GM12878 (cell line): ENCODE data around the gene GMCL2. TPM values are rescaled to one million over a fixed set of nuclear protein-coding genes. Genes with fewer than 3 reads are reported as not detected.

Source experiments
- BMI1 ChIP-seq: fragments of 450-650 bp; IDR thresholded peaks from 2 replicates; pipeline ENCODE4 v1.6.1; 2016; ENCODE audit warnings: mild to moderate bottlenecking, moderate library complexity, borderline replicate concordance
- CBX5 ChIP-seq: sonication (generic); IDR thresholded peaks from 2 replicates; pipeline ENCODE4 v1.6.1; 2016; ENCODE audit warnings: low read depth, moderate library complexity, mild to moderate bottlenecking, inconsistent platforms
- CEBPZ ChIP-seq: fragments of 150-350 bp; IDR thresholded peaks from 2 replicates; pipeline ENCODE4 v1.6.1; 2016; ENCODE audit warnings: low read depth, low read length
- CREB1 ChIP-seq: IDR thresholded peaks from 2 replicates; pipeline ENCODE4 v1.6.1; 2012; ENCODE audit warnings: low read depth, mild to moderate bottlenecking, inconsistent platforms
- FOXM1 ChIP-seq: IDR thresholded peaks from 2 replicates; pipeline ENCODE4 v1.6.1; 2012; ENCODE audit warnings: low read depth, mild to moderate bottlenecking, inconsistent platforms, low read length, moderate library complexity
- IRF4 ChIP-seq: IDR thresholded peaks from 2 replicates; pipeline ENCODE4 v1.6.1; 2011; ENCODE audit warnings: low read depth, low read length
- MTA3 ChIP-seq: IDR thresholded peaks from 2 replicates; pipeline ENCODE4 v1.6.1; 2012; ENCODE audit warnings: low read length, inconsistent platforms, borderline replicate concordance
- NBN ChIP-seq: fragments of 450-650 bp; IDR thresholded peaks from 2 replicates; pipeline ENCODE4 v1.6.1; 2016
- NKRF ChIP-seq: fragments of 450-650 bp; conservative IDR thresholded peaks from 2 replicates; pipeline ENCODE4 v1.6.1; 2017; ENCODE audit warnings: mild to moderate bottlenecking, moderate library complexity
- NR2C1 ChIP-seq: fragments of 450-650 bp; IDR thresholded peaks from 2 replicates; pipeline ENCODE4 v1.6.1; 2017; ENCODE audit warnings: antibody characterized with exemption, mild to moderate bottlenecking, moderate library complexity
- PKNOX1 ChIP-seq: fragments of 450-650 bp; IDR thresholded peaks from 2 replicates; pipeline ENCODE4 v1.6.1; 2016; ENCODE audit warnings: mild to moderate bottlenecking
- POLR2A ChIP-seq: IDR thresholded peaks from 2 replicates; pipeline ENCODE4 v1.6.1; 2011; ENCODE audit warnings: low read depth, mild to moderate bottlenecking, low read length
- POLR2AphosphoS2 ChIP-seq: IDR thresholded peaks from 2 replicates; pipeline ENCODE4 v1.6.1; 2011; ENCODE audit warnings: low read depth, mild to moderate bottlenecking, low read length, improper control_type of control experiment, moderate library complexity
- SMAD1 ChIP-seq: fragments of 450-650 bp; IDR thresholded peaks from 2 replicates; pipeline ENCODE4 v1.6.1; 2018; ENCODE audit warnings: mild to moderate bottlenecking, low read depth; ENCODE audit not compliant: partially characterized antibody
- SPI1 ChIP-seq: IDR thresholded peaks from 2 replicates; pipeline ENCODE4 v1.6.1; 2011; ENCODE audit warnings: low read depth, mild to moderate bottlenecking, low read length, moderate library complexity, borderline replicate concordance; ENCODE audit not compliant: insufficient read depth
- SREBF1 ChIP-seq: IDR thresholded peaks from 2 replicates; pipeline ENCODE4 v1.6.1; 2012; ENCODE audit warnings: mild to moderate bottlenecking, low read length
- TARDBP ChIP-seq: IDR thresholded peaks from 2 replicates; pipeline ENCODE4 v1.6.1; 2016; ENCODE audit warnings: borderline replicate concordance
- TCF3 ChIP-seq: IDR thresholded peaks from 2 replicates; pipeline ENCODE4 v1.6.1; 2012; ENCODE audit warnings: low read depth, mild to moderate bottlenecking, low read length, borderline replicate concordance; ENCODE audit not compliant: insufficient read depth
- ZBTB40 ChIP-seq: fragments of 450-650 bp; IDR thresholded peaks from 2 replicates; pipeline ENCODE4 v1.6.1; 2016; ENCODE audit warnings: mild to moderate bottlenecking, moderate library complexity, borderline replicate concordance
- ZNF274 ChIP-seq: IDR thresholded peaks from one replicate; pipeline ENCODE4 v1.8.0; 2011; ENCODE audit not compliant: insufficient read length, insufficient read depth
- ZSCAN29 ChIP-seq: fragments of 450-650 bp; IDR thresholded peaks from 2 replicates; pipeline ENCODE4 v1.6.1; 2017; ENCODE audit warnings: mild to moderate bottlenecking, moderate library complexity
- polyA plus RNA-seq, 11 experiments: library from polyadenylated mRNA; depleted of rRNA in 4 of 11; unstranded in 6 of 11; stranded (reverse) in 5 of 11; fragments of >200 nt; fragmentation: Nextera tagmentation in 4 of 11; fragmentation: Illumina TruSeq in 1 of 11; extraction: Ambion mirVana in 4 of 11; extraction: Trizol in 1 of 11; gene quantifications; 1 replicate in 1 of 11; 2 replicates in 10 of 11; pipeline versions ENCODE4 v1.2.1 to v1.2.3, GENCODE V29; 2011 to 2016; ENCODE audit warnings: inconsistent platforms in 2 of 11, missing spikeins in 2 of 11, low read depth in 1 of 11
- total RNA-seq, 4 experiments: library from RNA; depleted of rRNA in 3 of 4; stranded (reverse); fragments of >200 nt in 3 of 4; fragmentation: Illumina TruSeq in 1 of 4; extraction: Trizol in 1 of 4; gene quantifications; 2 replicates each; pipeline versions ENCODE4 v1.2.1 to v1.2.3, GENCODE V29; 2013 to 2021

The GMCL2 gene
- total and polyA plus RNA-seq, 10 of the 15 experiments (the other 5 are each of a cell fraction or from before 2014, with no cell fraction given) = 0.07 TPM; not detected in 9

- TF ChIP-seq ZBTB40 (peak; percentile 79), BMI1 (no peak), CEBPZ (no peak), IRF4 (no peak), TARDBP (no peak), ZSCAN29 (no peak), TCF3 (no peak), POLR2AphosphoS2 (no peak), SREBF1 (0 out of 2 replicates have a peak, but pooled peaks have one; percentile 42), FOXM1 (no peak), CBX5 (no peak), ZNF274 (no peak), POLR2A (peak; percentile 81), PKNOX1 (no peak), MTA3 (no peak), SPI1 (peak; percentile 59), SMAD1 (no peak), NKRF (peak; percentile 96), NR2C1 (peak; percentile 94), CREB1 (peak; percentile 98), NBN (peak; percentile 75)
Measured at GRCh38 chr5:178153530-178154340, 33.4 kb downstream of the GMCL2 start, which contains the start of gene NHP2 (continued).
